B cell (primary cell): ENCODE data around the gene MECR.

Source experiments
- CTCF ChIP-seq: fragments of 200-600 bp; IDR thresholded peaks from one replicate; pipeline ENCODE4 v1.8.0; 2022; ENCODE audit warnings: antibody characterized with exemption, mild to moderate bottlenecking
- EZH2 ChIP-seq: IDR thresholded peaks from 2 replicates; pipeline ENCODE4 v1.6.1; 2012; ENCODE audit warnings: borderline replicate concordance, low read depth, mild to moderate bottlenecking, moderate library complexity, low read length; ENCODE audit not compliant: insufficient read depth, poor library complexity, severe bottlenecking

GRCh38 chr1:29245261-29245660, 14.5 kb upstream of the MECR start:
- TF ChIP-seq CTCF (no peak), EZH2 (no peak)
